H7 (cell line): ENCODE data around the gene SDHA. TPM values are rescaled to one million over a fixed set of nuclear protein-coding genes. Genes with fewer than 3 reads are reported as not detected.
A peak's percentile ranks its signal among the peaks of the same experiment; 100 is the strongest.

Experiments
- DNase-seq: peaks from one replicate; pipeline ENCODE4 v3.0.0; 2012
- H3K27me3 ChIP-seq: 2 replicates; pipeline ENCODE4 v1.6.0; 2011; ENCODE audit warnings: mild to moderate bottlenecking, low read length; ENCODE audit not compliant: control insufficient read depth, insufficient read depth
- H3K36me3 ChIP-seq: replicated peaks from 2 replicates; pipeline ENCODE4 v1.5.1; 2011; ENCODE audit warnings: low read length; ENCODE audit not compliant: control insufficient read depth, insufficient read depth
- H3K4me3 ChIP-seq: 2 replicates; pipeline ENCODE4 v1.5.1; 2011; ENCODE audit warnings: low read depth, mild to moderate bottlenecking, control low read depth, low read length, moderate library complexity; ENCODE audit not compliant: insufficient read depth
- total RNA-seq: library from RNA; depleted of rRNA; stranded (reverse); fragments of >200 nt; shearing (Covaris generic); gene quantifications from 2 replicates; pipeline ENCODE4 v1.2.3, GENCODE V29; 2014

The SDHA gene
- total RNA-seq, 1 experiment from 2014 or later, result 93.4 TPM

- Histone ChIP-seq H3K36me3 (peaks cover 6% of the 10 kb centered on the region), H3K4me3 (no peak overlapping the region), H3K27me3 (no peaks in the 10 kb centered on the region)
- no peak for DNase-seq
Observed at GRCh38 chr5:180286-180918, 37.7 kb upstream of the SDHA start.

DNA sequence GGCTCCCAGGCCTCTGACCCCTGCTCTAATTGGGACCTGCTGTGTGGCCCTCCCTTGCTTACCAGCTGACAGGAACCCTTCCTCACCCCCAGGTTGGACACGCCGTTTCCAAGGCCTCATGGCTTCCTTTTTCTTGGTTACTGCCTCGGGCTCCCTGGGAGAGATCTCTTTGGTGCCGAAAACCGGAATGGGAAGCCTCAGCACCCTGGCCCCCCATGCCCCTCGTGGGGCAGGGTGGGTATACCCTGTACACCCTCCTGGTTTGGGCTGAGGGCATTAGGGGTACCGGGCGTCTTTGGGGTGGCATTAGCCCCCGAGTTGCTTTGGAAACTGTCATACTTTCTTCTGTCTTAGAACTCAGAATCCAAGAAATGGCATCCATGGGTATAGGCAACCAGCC, 37.0 kb upstream of the SDHA start:
- Histone ChIP-seq H3K27me3 (no peaks in the 10 kb centered on the region), H3K4me3 (no peak overlapping the region), H3K36me3 (peaks cover 6% of the 10 kb centered on the region)
- DNase-seq, result no peak

DNA sequence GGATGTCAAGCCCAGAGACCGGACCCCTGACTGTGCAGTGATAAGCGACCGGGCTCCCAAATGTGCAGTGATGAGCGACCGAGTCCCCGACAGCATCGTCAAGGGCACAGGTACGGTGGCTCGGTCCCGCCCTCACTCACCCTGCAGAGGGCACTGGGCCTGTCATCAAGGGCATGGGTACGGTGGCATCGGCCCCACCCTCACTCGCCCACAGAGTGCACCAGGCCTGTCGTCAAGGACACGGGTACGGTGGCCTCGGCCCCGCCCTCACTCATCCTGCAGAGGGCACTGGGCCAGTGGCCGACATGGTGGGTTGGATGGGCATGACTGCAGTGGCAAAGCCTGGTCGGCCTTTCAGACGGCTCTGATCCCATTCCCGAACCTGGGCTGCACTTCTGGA, 36.6 kb upstream of the SDHA start:
- no peak overlapping the region for H3K4me3 ChIP-seq
- H3K27me3 ChIP-seq, result no peaks in the 10 kb centered on the region
- H3K36me3 ChIP-seq, result peaks cover 6% of the 10 kb centered on the region
- DNase-seq, result no peak

DNA sequence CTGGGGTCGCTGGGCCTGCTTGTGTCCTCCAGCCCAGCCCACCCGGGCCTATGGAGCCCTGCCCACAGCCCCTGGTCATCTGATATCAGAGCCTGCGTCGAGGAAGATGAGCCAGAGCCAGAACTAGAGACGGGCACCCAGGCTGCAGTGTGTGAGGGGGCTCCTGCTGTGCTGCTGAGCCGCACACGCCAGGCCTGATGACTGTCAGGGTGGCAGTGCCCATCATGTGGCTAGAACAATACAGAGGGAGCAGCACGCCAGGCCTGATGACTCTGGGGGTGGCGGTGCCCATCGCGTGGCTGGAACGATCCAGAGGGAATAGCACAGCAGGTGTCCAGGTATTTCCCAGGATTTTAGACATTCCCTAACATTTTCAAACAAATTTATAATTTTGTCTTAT, 36.0 kb upstream of the SDHA start:
- peaks cover 6% of the 10 kb centered on the region for H3K36me3 ChIP-seq
- H3K27me3 ChIP-seq, result no peaks in the 10 kb centered on the region
- DNase-seq, result no peak
- H3K4me3 ChIP-seq, result no peak overlapping the region

DNA sequence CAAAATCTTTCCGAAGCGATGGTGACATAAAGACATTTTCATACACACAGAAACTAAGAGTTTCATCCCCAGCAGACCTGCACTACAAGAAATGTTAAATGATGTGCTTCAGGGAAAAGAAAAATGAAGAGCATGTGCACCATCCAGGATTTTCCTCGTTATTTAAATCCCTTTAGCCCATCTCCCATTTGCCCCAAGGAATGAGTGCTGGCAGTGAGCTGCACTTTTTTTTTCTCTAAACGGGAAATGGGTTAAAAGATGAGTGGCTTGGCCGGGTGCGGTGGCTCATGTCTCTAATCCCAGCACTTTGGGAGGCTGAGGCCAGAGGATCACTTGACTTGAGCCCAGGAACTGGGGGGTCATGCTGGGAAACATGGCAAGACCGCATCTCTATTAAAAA, 33.6 kb upstream of the SDHA start:
- DNase-seq, result no peak
- H3K4me3 ChIP-seq, result no peak overlapping the region
- peaks cover 6% of the 10 kb centered on the region for H3K36me3 ChIP-seq
- H3K27me3 ChIP-seq, result no peaks in the 10 kb centered on the region

GRCh38 chr5:185095-186070, 32.7 kb upstream of the SDHA start:
- no peak for DNase-seq
- Histone ChIP-seq H3K27me3 (no peaks in the 10 kb centered on the region), H3K4me3 (no peak overlapping the region), H3K36me3 (peaks cover 6% of the 10 kb centered on the region)

DNA sequence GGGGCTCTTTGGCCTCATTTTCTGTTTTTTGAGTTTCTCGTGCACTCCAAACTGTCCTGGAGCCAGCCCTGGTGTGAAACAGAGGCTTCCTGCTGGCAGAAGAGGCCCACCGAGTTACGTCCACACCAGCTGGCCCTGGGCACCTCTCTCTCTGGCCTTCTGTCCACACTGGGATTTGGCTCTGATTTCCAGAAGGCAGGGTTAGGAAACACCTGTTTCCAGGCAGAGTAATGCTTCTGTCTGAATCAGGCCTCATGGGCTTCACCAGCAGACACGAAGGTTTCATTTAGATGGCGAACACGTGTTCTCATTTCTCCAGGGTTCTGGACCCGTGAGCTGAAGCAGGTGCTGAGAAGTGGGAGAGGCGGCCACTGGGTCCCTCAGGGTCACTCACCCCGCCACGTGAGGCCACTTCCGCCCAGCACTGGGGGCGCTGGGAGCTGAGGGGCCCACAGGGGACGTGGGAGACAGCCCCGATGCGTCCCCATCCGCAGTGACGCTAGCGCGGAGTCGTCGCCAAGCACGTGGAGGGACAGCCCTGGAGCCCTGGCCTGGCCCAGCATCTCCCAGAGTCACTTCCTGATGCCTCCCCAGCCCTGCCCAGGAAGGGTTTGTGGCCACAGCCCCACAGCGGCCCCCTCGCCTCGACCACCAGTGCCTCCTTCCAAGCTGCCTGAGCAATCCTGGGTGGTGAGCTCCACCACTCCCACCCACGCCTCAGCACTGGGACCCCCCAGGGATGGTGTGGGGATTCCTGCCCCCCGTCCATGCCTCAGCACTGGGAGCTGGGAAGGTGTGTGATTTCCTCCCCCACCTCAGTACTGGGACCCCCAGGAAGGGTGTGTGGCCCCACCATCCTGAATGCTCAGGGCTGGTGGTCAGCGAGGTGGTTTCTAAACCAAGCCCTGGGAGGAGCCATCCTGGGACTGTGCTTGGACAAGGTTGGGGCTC, 31.8 kb upstream of the SDHA start:
- H3K36me3 ChIP-seq, result peaks cover 4% of the 10 kb centered on the region
- DNase-seq, result no peak
- H3K4me3 ChIP-seq, result no peak overlapping the region
- no peaks in the 10 kb centered on the region for H3K27me3 ChIP-seq

DNA sequence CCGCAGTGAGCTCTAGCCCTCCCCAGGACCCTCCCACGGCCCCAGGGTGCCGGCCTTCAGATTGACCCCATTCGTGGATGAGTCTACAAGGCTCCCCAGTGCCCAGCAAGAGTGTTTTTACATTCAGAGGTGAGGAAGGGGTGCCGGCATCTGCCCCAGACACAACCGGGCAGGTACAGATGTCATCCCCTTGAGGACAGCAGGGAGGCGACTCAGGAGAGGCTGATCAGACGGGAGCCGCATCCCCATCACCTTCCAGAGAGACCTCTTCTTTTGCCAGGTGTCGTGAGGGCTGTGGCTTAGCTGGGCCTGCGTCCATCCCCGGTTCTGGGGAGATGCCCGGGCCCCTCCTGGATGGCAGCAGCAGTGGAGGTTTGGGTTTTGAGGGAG, 31.1 kb upstream of the SDHA start:
- H3K36me3 ChIP-seq, result 0 out of 2 replicates have a peak, but pooled peaks cover 2% of the 10 kb centered on the region

DNA sequence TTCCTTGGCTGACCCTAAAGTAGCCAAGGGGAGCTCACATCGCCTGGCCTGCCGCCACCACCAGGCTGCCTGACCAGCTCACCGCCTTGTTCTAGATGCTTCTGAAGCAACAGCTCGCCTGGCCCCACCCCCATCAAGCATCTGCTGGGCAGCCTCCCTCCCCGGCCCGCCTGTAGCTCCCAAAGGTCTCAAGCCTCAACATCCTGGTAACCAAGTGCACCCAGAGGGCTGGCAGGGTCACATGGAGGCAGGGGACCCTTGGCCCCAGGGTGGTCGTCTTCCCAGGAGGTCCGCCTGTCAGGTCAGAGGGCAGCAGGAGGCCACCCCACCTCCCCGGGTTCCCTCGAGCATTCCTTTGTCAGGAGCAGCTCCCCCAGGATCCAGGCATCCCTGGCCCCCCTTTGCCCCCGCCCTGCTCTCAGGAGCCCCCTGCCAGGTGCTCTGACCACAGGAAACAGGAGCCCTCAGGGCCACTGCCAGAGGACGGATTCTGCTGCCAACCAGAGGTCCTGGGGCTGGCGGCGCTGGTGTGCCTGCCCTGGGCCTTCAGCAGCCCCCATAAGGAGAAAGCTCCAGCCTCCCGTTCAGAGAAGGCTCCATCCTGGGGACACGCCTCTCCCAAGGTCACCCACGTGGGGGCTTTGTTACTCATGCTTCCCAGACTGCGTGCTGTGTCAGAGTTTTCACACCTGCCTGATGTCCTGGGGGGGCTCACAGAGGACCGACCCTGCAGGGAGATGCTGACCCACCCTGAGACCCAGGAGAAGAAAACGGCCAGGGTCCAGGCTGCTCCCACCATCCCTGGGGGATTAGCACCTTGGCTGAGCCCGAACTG, 30.3 kb upstream of the SDHA start:
- H3K4me3 ChIP-seq, result no peak overlapping the region
- peak; percentile 68 for DNase-seq

More for the DNA sequence above, 31.1 kb upstream of the SDHA start:
- Histone ChIP-seq H3K27me3 (no peaks in the 10 kb centered on the region), H3K4me3 (no peak overlapping the region)
- DNase-seq, result no peak

GRCh38 chr5:188488-189481, 29.3 kb upstream of the SDHA start:
- no peak overlapping the region for H3K4me3 ChIP-seq
- H3K36me3 ChIP-seq, result no peaks in the 10 kb centered on the region
- H3K27me3 ChIP-seq, result no peaks in the 10 kb centered on the region
- DNase-seq, result peak; percentile 98

More for the DNA sequence above, 30.3 kb upstream of the SDHA start:
- H3K36me3 ChIP-seq, result no peaks in the 10 kb centered on the region
- H3K27me3 ChIP-seq, result no peaks in the 10 kb centered on the region

DNA sequence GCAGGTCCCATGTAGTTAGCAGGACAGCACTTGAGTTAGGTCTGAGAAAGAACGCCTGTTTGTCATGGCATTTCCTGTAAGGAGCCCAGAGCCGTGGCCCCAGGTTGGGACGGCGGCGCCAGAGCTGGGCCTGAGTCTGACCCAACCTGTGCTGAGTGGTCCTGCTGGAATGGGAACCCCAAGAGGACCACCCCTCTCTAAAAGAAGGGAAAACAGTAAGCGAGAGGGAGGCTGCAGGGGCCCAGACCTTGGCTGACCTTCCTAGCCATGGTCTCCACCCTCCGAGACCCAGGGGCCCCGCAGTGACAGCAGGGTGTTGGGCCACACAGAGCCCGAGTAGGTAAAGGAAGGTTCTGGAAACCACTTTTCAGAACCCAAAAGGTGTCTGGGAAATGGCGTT, 28.6 kb upstream of the SDHA start:
- H3K27me3 ChIP-seq, result no peaks in the 10 kb centered on the region
- DNase-seq, result no peak
- no peak overlapping the region for H3K4me3 ChIP-seq
- H3K36me3 ChIP-seq, result no peaks in the 10 kb centered on the region

DNA sequence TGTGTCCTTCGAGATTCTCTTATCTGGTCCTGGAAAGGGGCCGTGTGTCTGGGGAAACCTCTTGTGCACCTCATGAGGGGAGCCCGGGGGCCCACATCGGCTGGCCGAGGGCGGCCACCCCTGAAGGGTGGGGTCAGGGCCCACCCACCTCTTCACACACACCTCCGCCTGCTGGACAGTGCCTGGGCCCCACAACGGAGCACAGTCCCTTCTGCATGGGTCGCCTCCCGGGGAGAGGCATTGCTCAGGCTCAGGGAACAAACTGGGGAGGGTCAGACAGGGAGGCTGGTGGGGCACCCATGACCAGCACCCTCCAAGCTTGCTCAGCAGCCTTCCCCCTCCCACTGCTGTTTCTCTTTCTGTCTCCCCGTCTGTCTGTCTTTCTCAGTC, 28.1 kb upstream of the SDHA start:
- H3K4me3 ChIP-seq, result no peak overlapping the region
- DNase-seq, result peak; percentile 63
- no peaks in the 10 kb centered on the region for H3K27me3 ChIP-seq
- H3K36me3 ChIP-seq, result no peaks in the 10 kb centered on the region
